Measurements from ENCODE around the gene CHKB.

Gene CHKB

DNA sequence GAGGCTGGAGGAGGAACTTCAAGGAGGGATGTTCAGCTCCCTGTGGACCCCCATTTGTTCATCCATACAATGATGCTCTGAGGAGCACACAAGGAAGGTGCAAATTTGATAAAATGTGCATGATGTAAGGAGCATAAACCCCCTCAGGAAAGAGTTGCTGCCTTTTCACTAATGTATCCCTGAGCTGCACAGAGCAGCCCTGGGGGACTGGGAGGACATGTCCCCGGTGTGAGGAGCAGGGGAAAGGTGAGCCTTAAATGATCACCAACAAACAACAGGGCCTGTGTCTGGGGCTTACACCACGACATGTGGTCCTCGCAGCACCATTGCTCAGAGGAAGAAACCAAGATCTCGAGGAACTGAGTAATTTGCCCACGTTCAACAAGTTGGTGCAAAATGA lies 14.4 kb upstream of the CHKB start:
- DNase-seq = no peak

DNA sequence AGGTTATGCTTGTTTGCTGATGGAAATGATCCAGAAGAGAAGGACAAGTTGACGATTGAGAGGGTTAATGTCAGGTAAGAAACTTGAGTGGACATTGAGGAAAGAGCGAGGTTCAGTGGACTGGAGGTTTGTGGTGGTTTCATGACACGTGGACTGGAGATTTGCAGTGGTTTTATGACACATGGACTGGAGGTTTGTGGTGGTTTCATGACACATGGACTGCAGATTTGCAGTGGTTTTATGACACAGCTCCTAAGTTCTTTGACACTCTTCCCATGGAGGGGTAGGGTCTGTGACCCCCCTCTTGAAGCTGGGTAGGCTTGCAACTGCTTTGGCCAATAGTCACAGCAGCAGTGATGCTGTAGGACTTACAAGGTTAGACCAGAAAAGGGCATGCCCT lies 12.5 kb upstream of the CHKB start:
- DNase-seq = no peak

DNA sequence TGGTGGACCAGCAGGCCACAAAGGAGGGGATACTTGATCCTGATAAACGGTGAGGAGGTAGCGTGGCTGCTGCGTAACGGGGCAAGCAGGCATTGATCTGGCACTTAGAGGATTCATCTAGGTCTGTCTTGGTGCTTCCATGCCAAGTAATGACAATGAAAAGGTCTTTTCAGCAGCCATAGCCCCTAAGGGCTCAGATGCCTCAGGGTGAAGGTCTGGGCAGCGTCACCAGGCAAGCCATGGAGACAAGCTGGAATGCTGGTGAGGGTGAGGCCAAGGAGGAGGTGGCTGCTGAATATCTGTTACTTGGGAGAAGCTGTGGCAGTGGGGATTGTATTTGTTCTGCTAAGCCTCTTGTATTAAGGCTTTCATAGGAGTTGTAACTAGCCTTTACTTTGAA lies 4.8 kb upstream of the CHKB start:
- no peak for DNase-seq

DNA sequence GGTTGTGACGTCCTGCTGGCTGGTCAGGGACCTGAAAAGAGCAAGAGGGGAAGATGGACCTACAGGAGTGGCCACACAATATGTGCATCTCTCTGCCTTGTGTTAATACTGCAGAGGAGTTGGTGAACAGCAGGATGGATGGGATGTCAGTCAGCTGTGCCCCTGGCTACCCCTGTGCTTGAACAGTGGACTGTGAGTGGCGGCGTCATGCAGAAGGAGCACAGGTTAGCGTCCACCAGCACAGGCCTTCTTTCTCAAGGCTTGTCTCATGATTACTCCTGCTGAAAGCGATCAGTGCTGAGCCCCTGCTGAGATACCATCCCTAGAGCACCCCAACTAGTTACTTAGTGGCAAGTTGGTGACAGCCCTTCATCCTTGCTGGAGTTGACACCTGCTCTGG lies 3.8 kb upstream of the CHKB start:
- no peak for DNase-seq

DNA sequence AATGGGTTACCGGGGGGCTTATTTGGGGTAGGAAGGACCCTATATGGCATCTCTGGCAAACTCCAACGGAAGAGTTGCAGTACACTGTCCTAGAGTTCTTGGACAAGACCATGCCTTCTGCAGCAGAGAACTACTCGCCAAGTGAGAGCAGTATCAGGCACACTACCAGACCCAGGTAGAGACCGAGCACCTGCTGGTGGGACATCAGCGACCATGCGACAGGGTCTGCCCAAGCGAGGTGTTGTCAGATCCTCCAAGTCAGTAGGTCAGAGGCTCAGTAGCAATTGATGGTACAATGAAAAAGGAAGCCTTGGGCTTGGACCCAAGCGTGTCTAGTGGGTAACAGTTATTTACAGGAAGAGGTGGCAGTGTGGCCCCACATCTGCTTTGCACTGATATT lies 3.1 kb upstream of the CHKB start:
- no peak for DNase-seq

DNA sequence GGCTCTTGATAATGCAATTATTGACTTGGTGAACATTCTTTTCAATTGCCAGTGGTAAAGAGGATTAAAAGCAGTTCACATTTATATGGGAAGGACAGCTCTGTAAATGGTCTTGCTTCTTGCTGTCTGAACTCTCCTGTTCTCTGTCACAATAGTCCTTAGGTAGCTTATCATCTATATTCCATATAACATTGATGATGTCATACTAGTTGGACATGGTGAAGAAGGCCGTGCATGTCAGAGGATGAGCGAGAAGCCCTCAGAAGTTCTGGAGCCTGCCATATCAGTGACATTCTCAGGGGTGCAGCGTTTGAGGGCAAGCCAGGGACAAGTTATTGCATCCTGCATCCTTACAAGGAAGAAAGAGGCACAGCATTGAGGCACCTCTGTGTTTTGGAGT lies 2.6 kb upstream of the CHKB start:
- no peak for DNase-seq

DNA sequence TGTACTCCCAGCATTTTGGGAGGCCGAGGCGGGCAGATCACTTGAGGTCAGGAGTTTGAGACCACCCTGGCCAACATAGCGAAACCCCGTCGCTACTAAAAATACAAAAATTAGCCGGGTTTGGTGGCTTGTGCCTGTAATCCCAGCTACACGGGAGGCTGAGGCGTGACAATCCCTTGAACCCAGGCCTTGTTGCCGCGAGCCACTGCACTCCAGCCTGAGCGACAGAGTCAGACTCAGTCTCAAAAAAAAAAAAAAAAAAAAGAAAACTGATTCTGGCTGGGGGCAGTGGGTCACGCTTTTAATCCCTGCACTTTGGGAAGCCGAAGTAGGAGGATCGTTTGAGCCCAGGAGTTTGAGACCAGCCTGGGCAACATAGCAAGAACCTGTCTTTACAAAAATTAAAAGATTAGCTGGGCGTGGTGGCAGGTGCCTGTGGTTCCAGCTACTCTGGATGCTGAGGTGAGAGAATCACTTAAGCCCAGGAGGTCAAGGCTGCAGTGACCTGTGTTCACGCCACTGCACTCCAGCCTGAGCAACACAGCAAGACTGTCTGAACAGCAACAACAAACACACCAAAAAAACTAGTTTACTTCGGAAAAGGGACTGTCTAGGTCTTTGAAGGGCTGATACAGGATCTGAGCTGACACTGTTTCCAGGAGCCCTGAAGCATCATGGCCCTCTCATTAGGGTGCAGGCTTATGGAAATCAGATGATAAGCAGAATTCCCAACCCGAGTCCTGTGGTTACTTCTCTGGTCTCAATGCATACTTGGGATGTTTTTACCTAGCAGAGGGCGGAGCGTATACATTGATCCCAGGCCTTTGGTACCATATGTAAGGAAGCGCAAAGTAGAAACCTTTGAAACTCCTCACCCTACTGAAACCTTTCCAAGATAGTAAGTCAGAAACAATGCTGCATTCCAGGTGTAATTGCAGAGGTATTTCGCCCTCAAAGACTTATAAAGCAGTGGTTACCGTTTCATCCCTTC lies 1.8 kb upstream of the CHKB start:
- DNase-seq = no peak

DNA sequence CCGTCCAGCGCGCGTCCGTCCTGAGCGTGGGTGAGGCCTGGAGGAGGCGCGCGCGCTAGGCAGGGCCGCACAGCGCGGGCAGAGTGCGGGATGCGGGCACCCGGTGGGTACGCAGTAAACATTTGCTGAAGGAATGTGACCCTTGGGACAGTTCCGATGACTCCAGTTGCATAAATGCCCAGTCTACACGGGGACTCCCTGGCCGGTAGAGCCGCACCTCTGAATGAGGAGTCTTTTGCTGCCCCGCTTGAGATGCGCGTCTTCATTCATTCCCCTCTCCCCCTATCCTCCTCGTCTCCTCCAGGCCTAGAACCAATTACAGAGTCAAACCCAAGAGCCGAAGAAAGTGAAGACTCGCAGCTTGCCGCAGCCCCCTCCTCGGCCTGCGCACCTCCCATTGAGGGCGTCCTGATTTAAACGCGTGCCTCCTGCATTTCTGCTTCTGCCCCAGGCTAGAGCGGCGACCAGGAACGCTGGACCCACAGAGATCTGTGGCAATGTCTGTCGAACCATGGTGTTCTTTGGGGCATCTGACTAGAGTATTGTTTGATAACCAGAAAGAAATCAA lies 729 bp upstream of the CHKB start:
- no peak for DNase-seq

DNA sequence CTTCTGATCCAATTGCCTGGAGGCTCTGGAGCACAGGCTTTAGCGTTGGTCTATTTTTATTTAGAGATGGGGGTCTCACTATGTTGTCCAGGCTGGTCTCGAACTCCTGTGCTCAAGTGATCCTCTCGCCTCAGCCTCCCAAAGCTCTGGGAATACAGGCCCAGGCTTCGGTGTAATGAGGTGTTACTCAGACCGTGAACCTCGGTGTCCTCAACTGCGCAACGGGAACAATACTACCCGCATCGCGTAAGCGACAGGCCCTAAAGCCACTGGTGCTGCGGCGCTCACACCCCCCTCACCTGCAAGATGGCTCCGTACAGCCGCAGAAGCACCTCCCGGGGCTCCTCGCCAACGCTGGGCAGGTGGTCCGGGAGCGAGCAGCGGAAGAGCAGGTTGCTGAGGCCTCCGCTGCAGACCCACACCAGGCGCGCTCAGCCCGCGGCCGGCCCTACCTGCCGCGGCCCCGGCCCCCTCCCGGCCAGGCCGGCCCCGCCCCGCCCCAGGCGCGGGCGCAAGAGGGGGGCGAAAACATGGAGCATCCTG lies 628 bp downstream of the CHKB start:
- peak; percentile 33 for DNase-seq

DNA sequence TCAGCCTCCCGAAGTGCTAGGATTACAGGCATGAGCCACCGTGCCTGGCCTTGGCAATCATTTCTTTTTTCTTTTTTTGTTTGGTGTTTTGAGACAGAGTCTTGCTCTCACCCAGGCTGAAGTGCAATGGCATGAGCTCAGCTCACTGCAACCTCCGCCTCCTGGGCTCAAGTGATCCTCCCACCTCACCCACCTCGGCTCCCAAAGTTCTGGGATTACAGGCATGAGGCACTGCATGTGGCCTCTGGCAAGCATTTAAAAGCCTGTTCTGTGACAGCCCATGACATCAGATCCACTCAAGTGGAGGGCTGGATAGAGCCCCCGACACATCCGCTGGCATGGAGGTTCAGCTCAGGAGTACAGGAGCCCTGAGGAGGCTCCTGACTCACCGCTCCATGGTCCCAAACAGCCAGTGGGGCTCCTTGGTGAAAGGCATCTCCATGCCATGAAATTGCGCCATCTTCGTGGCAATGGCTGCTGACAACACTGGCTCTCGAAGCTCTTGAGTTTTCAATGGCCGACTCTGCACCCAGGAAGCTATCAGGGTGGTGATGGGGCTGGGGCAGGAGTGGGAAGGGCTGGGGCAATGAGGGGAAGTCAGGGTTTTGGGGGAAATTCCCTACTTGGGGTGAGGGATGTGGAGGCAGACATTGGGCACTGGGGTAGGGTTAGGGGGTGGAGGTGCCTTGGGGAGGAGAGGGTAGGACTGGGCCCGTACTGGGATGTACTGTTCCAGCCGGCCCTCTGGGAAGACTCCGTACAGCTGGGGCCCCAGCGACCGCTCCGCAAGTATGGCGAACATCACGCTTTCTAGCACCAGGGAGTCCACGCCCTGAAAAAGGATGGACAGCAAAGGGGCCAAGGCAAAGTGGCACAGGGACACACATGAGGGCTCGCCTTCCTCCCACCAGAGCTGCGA lies 1.4 kb downstream of the CHKB start:
- no peak for DNase-seq

DNA sequence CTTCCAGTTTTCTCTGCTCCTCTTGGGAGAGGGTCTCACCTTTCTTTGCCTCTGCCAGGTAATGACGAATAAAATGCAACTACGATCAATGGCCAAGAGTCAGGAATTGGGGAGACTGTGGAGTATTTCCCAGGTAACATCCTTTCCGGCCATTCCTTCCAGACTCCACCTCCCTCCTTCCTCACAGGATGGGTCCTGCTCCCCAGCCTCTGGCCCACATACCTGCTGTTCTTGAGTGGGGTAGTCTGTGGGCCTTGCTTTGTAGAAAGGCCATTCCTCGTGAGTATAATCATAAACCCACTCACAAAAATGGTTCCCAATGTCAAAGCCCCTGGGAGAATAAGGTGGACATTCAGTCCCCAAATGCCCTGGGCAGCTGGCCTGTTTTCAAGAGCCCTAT lies 2.9 kb downstream of the CHKB start:
- DNase-seq = no peak

DNA sequence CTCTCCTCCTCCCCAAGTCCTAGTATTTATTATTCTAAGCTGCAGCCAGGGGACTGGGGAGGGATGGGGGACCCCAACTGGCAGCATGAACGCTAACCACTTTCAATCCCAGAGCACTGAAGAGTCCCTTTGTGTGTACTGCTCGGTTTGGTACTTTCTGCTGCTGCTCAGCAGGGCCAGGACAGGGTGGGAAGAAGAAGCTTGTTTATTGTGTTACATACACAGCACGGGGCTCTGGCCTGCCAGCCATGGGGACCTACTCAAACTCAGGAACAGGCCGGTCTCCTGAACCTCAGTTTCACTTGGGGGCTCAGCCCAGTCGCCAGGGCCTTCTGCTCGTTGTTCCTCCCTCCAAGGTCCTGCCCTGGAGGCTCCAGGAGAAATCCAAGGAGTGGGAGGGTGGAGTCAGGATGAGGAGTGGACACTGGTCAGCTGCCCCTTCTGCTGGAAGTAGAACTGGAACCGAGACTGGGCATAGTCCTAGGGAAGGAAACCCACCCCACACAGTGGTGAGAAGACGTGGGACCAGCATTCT lies 3.8 kb downstream of the CHKB start:
- DNase-seq = no peak

DNA sequence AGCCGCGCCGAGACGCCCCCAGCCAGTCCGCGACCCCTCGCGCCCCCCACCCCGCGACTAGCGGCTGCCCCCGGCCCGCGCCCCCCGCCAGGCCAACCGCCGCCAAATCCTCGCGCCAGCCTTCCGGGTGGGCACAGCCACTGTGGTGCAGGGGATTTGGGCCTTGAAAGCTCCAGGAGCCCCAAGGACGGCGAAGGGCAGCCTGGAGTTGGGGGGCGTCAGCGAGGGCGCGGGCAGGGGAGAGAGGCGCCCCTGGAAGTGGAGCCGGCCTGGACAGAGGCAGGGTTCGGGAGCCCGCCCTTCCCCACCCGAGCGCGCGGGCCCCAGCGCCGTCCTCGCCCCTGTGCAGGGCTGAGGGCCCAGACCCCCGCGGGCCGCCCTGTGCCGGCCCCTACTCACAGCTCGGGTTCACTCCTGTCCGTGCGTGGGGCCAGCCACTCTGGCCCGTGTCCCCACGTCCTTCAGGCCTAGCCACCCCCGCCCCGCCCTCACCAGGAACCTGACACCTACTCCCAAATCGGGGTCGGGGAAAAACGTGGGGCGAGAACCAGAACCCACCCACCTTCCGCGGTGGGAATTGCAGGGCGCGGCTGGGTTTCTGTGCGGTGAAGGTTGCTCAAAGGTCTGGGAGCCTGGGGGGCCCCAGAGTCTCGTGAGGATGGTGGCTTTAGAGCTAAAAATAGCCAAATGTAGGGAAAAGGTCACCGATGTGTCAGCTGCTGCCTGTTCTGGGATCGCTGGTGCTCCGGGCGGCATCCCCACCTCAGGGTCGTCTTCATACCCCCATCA lies 4.5 kb downstream of the CHKB start, which contains the start of gene CPT1B:
CPT1B (minus strand) TSS at position 441 of the 789 bp plus-strand sequence. CDS start 512 bp downstream, outside the sequence.
- DNase-seq = no peak

DNA sequence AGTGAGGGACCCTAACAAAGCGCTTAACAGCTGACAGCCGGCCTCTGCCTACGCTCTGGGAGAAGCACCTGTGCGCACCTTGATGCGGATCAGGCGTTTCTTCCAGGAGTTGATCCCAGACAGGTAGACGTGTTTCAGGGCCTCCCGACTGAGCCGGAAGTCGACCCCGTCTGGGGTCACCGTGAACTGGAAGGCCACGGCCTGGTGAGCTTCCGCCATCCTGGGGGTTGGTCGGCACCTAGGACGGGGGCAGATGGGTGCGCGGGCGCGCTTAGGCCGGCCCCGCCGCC lies 5.0 kb downstream of the CHKB start:
- DNase-seq = no peak

DNA sequence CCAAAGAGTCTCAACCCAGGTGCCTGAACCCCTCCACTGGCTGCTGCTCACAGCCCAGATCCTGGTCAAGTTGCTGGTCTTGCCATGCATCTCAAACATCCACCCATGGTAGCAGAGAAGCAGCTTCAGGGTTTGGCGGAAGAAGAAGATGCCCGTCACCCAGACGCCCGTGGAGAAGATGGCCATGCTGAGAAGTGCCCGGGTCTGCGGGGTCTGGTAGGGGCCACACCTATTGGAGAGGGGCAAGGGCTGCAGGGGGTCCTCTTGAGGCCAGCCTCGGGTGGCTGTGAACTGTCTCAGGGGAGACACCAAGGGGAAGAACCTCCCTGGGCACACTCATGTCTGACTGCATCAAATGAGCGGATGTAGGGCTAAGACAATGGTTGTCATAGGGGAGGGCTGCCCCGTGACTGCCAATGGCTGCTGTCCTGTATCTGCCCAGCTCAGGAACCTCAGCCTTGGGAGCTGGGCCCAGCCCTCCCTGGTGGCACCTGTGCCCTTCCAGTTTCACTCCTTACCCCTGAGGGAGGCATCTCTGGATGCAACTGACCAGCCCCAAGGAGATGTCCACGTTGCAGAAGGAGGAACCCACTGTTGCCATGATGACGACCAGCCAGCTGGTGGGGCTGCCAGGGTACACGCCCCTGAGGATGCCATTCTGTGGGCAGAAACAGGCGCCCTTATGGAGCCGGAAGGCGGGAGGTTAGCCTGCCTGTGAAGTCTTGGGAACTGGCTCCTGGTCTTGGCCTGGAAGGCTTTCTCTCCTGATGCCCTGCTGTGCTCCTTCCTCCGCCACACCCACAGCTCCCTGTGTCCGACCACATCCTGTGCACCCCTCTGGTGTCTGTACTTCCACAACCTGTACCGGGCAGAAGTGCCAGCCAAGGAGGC lies 5.6 kb downstream of the CHKB start:
- DNase-seq = no peak

DNA sequence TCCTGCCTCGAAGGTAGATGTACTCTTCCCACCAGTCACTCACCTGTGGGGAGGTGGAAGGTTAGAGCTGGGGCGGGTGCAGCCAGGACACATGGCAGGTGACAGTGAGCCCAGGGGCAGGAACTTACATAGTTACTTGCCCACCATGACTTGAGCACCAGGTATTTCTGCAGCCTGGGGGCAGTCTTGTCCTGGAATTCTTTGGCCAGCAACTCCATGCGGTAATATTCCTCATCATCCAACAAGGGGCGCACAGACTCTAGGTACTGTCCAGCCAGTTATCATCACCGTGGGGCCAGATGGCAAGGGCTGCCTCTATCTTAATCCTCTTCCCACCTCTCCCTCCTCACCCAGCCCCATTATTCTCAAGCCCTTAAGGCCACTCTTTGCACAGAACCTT lies 6.6 kb downstream of the CHKB start:
- no peak for DNase-seq

DNA sequence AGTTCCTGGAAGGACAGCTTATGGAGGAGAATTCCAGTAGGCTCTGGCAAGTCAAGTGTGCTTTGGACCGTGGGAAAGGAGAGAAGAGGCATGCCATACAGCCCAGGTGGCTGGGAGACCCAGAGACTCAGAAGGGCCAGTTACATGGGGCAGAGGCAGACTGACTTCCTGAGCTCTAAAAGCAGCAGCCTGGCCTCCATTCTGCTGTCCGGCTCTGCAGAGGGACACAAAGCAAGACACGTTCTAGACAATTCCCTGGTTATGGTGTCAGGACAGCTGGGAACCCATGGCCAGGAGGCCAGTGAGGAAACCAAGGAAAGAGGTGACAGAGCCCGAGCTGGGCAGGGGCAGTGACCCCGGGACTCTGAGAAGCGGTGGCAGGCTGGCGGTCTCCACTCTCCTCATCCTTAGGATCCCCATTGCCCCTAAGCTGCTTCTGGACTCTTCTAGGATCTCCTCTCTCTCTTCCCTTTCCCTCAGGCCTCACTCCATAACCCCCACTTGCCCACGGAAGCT lies 7.2 kb downstream of the CHKB start:
- no peak for DNase-seq

DNA sequence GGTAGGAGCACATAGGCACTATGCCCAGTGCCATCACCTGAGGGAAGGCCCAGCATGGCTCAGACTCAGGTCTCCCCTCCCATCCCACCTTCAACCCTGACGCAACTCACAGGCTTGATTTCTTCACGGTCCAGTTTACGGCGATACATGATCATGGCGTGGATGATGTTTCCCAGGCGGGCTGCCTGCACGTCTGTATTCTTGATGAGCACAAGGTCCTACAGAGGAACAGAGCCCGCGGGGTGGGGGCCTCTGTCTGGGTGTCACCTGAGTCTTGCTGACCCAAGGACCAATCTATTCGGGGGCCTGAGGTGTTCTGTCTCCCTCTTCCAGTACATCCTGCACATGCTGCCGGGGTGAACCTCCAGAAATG lies 8.3 kb downstream of the CHKB start:
- no peak for DNase-seq

DNA sequence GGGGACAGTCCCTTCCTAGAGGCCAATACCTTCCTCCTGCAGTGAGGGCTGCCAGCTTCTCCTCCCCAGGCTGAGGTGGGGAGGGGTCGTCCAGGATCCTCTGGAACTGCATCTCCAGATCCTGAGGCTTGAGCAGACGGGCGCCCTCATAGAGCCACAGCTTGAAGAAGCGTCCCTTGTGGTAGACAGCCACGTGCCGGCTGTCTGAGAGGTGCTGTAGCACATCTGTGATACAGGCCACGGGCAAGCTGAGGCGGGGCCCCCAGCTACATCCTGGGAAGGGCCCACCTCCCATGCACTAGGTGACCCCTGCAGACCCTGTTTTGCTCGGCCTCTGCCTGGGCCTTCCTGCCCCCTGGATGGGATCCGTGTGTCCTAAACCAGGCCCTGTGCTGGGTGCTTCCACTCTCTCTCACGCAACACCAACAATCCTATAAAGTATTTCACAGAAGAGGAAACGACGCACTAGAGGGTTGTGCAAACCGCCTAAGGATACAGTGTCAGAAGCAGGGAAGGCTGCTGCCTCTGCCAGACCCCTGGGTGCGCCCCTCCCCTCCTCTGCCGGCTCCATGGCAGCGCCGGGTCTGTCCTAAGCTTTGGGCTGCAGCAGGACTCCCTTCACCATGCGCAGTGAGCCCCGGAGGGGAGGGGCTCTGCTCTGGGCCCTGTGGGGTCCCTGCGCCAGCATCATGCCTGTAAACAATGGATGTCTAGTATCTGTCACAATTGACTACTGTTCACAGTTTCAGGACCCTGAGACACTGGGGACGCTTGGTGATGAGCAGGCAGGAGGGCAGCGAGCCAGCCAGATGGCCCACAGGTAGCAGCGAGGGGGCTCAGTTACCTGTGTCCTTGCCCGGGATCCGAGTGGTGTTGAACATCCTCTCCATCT lies 8.9 kb downstream of the CHKB start:
- no peak for DNase-seq

DNA sequence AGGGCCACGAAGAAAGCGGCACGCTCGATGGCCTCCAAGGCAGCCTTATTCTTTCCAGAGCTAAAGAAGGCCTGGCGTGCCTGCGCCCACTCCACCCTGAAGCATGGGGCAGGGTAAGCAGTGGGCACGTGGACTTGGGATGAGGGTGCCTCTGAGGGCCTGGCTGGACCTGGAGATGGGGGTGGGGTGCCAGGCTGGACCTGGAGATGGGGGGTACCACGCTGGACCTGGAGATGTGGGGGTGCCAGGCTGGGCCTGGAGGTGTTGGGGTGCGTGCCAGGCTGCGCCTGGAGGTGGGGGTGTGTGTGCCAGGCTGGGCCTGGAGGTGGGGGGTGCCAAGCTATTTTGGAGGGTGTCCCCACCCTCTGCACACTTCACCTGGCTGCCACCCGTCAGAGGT lies 9.7 kb downstream of the CHKB start:
- DNase-seq = no peak

All from stimulated activated CD4-positive, alpha-beta T cell treated with anti-CD3 and anti-CD28 coated beads, Interleukin-4, amount 100 ng/mL, for 1 hour (primary cell).